Kidney (tissue), 14 donors: ENCODE data around the gene GREB1. TPM values are rescaled to one million over a fixed set of nuclear protein-coding genes. Genes with fewer than 3 reads are reported as not detected.
A peak's percentile ranks its signal among the peaks of the same experiment; 100 is the strongest.

Experiments used
- DNase-seq, 5 donors: peaks; one replicate each; pipeline ENCODE4 v3.0.0-alpha.2; 2013 to 2020
- FAIRE-seq: peaks from 2 replicates; lab custom pipeline; 2012; peaks lifted over from hg19 to GRCh38; lab: Jason Lieb, UNC
- H3K27ac ChIP-seq, 2 donors: one replicate each; pipeline ENCODE4 v1.7.0; 2013; ENCODE audit warnings: low read depth in 2 of 2, low read length in 2 of 2, inconsistent platforms in 1 of 2
- H3K27me3 ChIP-seq: one replicate; pipeline ENCODE4 v1.7.1; 2013; ENCODE audit warnings: low read length, inconsistent platforms; ENCODE audit not compliant: control insufficient read depth, insufficient read depth
- H3K36me3 ChIP-seq, 3 donors: one replicate each; pipeline versions ENCODE4 v1.7.0 to v1.7.1; 2013; ENCODE audit warnings: low read length in 3 of 3, control low read depth in 1 of 3, inconsistent platforms in 1 of 3; ENCODE audit not compliant: insufficient read depth in 3 of 3, control insufficient read depth in 2 of 3
- H3K4me1 ChIP-seq, 3 donors: one replicate each; pipeline versions ENCODE4 v1.7.0 to v1.7.1; 2013; ENCODE audit warnings: low read length in 3 of 3, inconsistent platforms in 1 of 3, low read depth in 1 of 3; ENCODE audit not compliant: control insufficient read depth in 2 of 3, insufficient read depth in 2 of 3
- H3K4me3 ChIP-seq, 3 donors: one replicate each; pipeline versions ENCODE4 v1.7.0 to v1.8.1; 2013; ENCODE audit warnings: low read length in 3 of 3, control low read depth in 1 of 3, inconsistent platforms in 1 of 3
- H3K9ac ChIP-seq, 3 donors: one replicate each; pipeline versions ENCODE4 v1.7.0 to v1.7.1; 2013; ENCODE audit warnings: low read length in 3 of 3, control low read depth in 1 of 3, inconsistent platforms in 1 of 3
- H3K9me3 ChIP-seq, 3 donors: one replicate each; pipeline versions ENCODE4 v1.7.0 to v1.7.1; 2013; ENCODE audit warnings: low read length in 3 of 3, control low read depth in 1 of 3, inconsistent platforms in 1 of 3; ENCODE audit not compliant: control insufficient read depth in 2 of 3, insufficient read depth in 1 of 3
- CTCF ChIP-seq: IDR thresholded peaks from 3 replicates; pipeline ENCODE4 v1.5.1; 2012; ENCODE audit warnings: mild to moderate bottlenecking, moderate library complexity, borderline replicate concordance; ENCODE audit not compliant: insufficient read depth; ENCODE audit errors: extremely low read depth
- intact Hi-C: fragments of 100-400 bp; cut with DNase I; formaldehyde crosslinking; loops from one replicate; pipeline ENCODE4 v1.11.1; 2022
- polyA plus RNA-seq: library from polyadenylated mRNA; stranded (reverse); fragments of 350-450 nt; fragmentation: Illumina TruSeq; extraction: RNeasy Lipid Tissue Mini Kit (QIAGEN cat#74804); gene quantifications from one replicate; pipeline ENCODE4 v1.2.3, GENCODE V29; 2014; ENCODE audit warnings: low read depth, low replicate concordance; ENCODE audit not compliant: insufficient read depth
- total RNA-seq: library from RNA; stranded (reverse); fragmentation: NEBNext Ultra II Directional; extraction: Animal tissue kit (Norgen Biotek cat#: 25700); gene quantifications from one replicate; pipeline ENCODE4 v1.2.1, GENCODE V29; 2021
- donor health status: control.
- donor health status: control.
- donor health status: control.
- donor health status: control.
- donor health status: control.
- donor health status: DM: yes; HTN: yes; CAD: no.
- donor health status: Normal renal cell carcinoma (clear cell type).

GREB1 gene
- total and polyA plus RNA-seq, 2 donors from 2014 or later = 0.98 to 1.8 TPM

GRCh38 chr2:11592671-11593574, 59.1 kb downstream of the GREB1 start:
- no peaks in the 10 kb centered on the region for H3K4me1 ChIP-seq
- FAIRE-seq (no peak), DNase-seq (peak in 1 of 5 donors; percentile 64)
- TF ChIP-seq CTCF = no peak
- no peak overlapping the region for H3K27ac ChIP-seq
- intact Hi-C loops = loop anchor here (10.0 kb wide), 1 partner anchor 858 kb away; no protein-coding TSS in a partner anchor
- no peak overlapping the region for H3K9ac ChIP-seq
- no peaks in the 10 kb centered on the region for H3K27me3 ChIP-seq
- H3K36me3 ChIP-seq = no peaks in the 10 kb centered on the region
- no peak overlapping the region for H3K4me3 ChIP-seq
- no peaks in the 10 kb centered on the region for H3K9me3 ChIP-seq

- H3K27me3 ChIP-seq = no peaks in the 10 kb centered on the region
- FAIRE-seq = no peak
- H3K9ac ChIP-seq = no peak overlapping the region
- no peak overlapping the region for H3K4me3 ChIP-seq
- no peaks in the 10 kb centered on the region for H3K9me3 ChIP-seq
- intact Hi-C loops = loop anchor here (10.0 kb wide), 1 partner anchor 862 kb away; no protein-coding TSS in a partner anchor
- TF ChIP-seq CTCF = no peak
- H3K4me1 ChIP-seq = no peaks in the 10 kb centered on the region
- DNase-seq = peak in 1 of 5 donors; percentile 49
- no peak overlapping the region for H3K27ac ChIP-seq
- no peaks in the 10 kb centered on the region for H3K36me3 ChIP-seq
Observed at GRCh38 chr2:11596801-11597200, 63.0 kb downstream of the GREB1 start.

GRCh38 chr2:11597538-11598225, 63.8 kb downstream of the GREB1 start:
- peak in 1 of 5 donors; percentile 46 for DNase-seq
- Histone ChIP-seq H3K4me3 (no peak overlapping the region), H3K27ac (no peak overlapping the region), H3K9ac (no peak overlapping the region), H3K9me3 (no peaks in the 10 kb centered on the region), H3K27me3 (no peaks in the 10 kb centered on the region), H3K4me1 (no peaks in the 10 kb centered on the region), H3K36me3 (no peaks in the 10 kb centered on the region)
- intact Hi-C loops = loop anchor here (10.0 kb wide), 1 partner anchor 863 kb away; no protein-coding TSS in a partner anchor
- TF ChIP-seq CTCF = no peak
- no peak for FAIRE-seq
